ENCODE data around the gene SH3GL1. TPM values are rescaled to one million over a fixed set of nuclear protein-coding genes. Genes with fewer than 3 reads are reported as not detected.

SH3GL1 gene
- total and polyA plus RNA-seq, 7 donors, result 28.5 to 47.4 (median 33.9) TPM

DNA sequence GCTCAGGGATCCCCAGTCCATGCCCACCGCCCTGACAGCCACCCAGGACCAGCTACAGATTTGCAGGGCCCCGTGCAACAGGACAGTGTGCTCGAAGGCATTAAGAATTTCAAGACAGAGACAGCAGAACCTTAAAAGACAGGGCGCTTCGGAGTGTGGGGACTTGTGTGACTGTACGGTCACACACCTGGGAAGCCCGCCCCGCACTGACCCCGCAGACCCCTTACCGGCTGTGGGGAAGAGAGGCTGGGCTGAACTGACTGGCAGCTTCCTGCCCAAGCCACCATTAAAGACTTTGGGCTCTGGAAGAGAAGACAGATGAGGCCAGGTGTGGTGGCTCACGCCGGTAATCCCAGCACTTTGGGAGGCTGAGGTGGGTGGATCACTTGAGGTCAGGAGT is 76.1 kb downstream of the SH3GL1 start:
- no peak overlapping the region for H3K4me3 ChIP-seq
- no peak overlapping the region for H3K27ac ChIP-seq
- no peaks in the 10 kb centered on the region for H3K9me3 ChIP-seq
- peaks cover 6 to 34% (median 13%) of the 10 kb centered on the region in 3 donors for H3K27me3 ChIP-seq
- WGBS, 2 donors, result 88 to 89% methylated on average over 12 of the region's 12 CpGs
- H3K4me1 ChIP-seq, result peaks cover 0 to 25% (median 20%) of the 10 kb centered on the region in 4 donors
- intact Hi-C loops (cut with DNase I), result no loop called here
- no peak for DNase-seq
- TF ChIP-seq POLR2AphosphoS5 (IDR thresholded peaks at IDR 0.05) (no peak), POLR2A (IDR thresholded peaks at IDR 0.05) (no peak), EP300 (IDR thresholded peaks at IDR 0.05) (no peak)
- TF ChIP-seq, protein P1, sequence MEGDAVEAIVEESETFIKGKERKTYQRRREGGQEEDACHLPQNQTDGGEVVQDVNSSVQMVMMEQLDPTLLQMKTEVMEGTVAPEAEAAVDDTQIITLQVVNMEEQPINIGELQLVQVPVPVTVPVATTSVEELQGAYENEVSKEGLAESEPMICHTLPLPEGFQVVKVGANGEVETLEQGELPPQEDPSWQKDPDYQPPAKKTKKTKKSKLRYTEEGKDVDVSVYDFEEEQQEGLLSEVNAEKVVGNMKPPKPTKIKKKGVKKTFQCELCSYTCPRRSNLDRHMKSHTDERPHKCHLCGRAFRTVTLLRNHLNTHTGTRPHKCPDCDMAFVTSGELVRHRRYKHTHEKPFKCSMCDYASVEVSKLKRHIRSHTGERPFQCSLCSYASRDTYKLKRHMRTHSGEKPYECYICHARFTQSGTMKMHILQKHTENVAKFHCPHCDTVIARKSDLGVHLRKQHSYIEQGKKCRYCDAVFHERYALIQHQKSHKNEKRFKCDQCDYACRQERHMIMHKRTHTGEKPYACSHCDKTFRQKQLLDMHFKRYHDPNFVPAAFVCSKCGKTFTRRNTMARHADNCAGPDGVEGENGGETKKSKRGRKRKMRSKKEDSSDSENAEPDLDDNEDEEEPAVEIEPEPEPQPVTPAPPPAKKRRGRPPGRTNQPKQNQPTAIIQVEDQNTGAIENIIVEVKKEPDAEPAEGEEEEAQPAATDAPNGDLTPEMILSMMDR (IDR thresholded peaks at IDR 0.05), result no peak
- H3K36me3 ChIP-seq, result no peaks in the 10 kb centered on the region

DNA sequence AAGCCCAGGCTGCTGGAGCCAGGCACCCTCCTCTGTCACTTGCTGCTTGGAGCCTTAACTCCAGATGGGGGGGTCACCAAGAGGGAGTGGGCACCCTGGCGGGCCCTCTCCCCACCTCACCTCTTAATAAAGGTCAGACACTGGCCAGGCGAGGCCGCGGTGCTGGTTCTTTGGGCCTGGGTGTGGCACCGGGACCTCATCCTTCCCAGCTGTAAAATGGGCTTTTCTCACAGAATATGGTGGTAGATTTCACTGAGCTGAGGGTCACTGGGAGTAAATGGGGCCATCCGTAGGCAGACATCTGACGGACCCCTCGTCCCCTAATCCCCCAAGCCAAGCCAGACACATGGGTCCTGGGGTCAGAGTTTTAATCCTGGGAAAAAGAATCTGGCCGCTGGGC is 76.7 kb downstream of the SH3GL1 start:
- peaks cover 0 to 20% (median 17%) of the 10 kb centered on the region in 4 donors for H3K4me1 ChIP-seq
- TF ChIP-seq POLR2AphosphoS5 (IDR thresholded peaks at IDR 0.05) (no peak), EP300 (IDR thresholded peaks at IDR 0.05) (no peak), POLR2A (IDR thresholded peaks at IDR 0.05) (no peak)
- TF ChIP-seq, protein P1 (IDR thresholded peaks at IDR 0.05), result no peak
- 87 to 94% methylated on average over 9 of the region's 9 CpGs for WGBS, 2 donors

DNA sequence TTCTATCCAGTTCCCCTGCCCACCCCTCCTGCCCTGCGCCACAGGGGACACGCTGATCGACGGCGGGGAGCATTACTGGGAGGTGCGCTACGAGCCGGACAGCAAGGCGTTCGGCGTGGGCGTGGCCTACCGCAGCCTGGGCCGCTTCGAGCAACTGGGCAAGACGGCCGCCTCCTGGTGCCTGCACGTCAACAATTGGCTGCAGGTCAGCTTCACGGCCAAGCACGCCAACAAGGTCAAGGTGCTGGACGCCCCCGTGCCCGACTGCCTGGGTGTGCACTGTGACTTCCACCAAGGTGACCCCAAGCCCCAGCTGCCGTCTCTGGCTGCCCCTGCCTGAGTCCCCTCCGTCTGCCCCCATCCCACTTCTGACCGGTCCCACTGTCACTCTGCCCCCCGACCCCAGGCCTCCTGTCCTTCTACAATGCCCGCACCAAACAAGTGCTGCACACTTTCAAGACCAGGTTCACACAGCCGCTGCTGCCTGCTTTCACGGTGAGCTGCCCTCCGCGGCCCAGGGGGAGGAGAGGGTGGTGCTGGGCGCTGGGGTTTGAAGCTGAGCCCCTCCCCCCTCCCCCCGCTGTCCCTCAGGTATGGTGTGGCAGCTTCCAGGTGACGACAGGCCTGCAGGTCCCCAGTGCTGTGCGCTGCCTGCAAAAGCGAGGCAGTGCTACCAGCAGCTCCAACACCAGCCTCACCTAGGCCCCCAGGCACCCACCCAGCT is 77.2 kb downstream of the SH3GL1 start:
- DNase-seq, result no peak
- H3K36me3 ChIP-seq, result no peaks in the 10 kb centered on the region
- H3K27me3 ChIP-seq, result peaks cover 6 to 23% (median 13%) of the 10 kb centered on the region in 3 donors
- no peak overlapping the region for H3K27ac ChIP-seq
- H3K4me1 ChIP-seq, result peaks cover 0 to 15% (median 13%) of the 10 kb centered on the region in 4 donors
- H3K4me3 ChIP-seq, result no peak overlapping the region
- 51 to 80% methylated on average over 37 of the region's 37 CpGs for WGBS, 2 donors
- H3K9me3 ChIP-seq, result no peaks in the 10 kb centered on the region
- intact Hi-C loops (cut with DNase I), result no loop called here
- TF ChIP-seq, protein P1 (IDR thresholded peaks at IDR 0.05), result no peak
- TF ChIP-seq POLR2AphosphoS5 (IDR thresholded peaks at IDR 0.05), result no peak
- TF ChIP-seq POLR2A (IDR thresholded peaks at IDR 0.05), result no peak
- no peak for TF ChIP-seq EP300 (IDR thresholded peaks at IDR 0.05)

More for the DNA sequence above, 76.7 kb downstream of the SH3GL1 start:
- Histone ChIP-seq H3K27me3 (peaks cover 6 to 29% (median 13%) of the 10 kb centered on the region in 3 donors), H3K4me3 (no peak overlapping the region), H3K27ac (no peak overlapping the region), H3K9me3 (no peaks in the 10 kb centered on the region), H3K36me3 (no peaks in the 10 kb centered on the region)
- DNase-seq, result no peak
- intact Hi-C loops (cut with DNase I), result no loop called here

DNA sequence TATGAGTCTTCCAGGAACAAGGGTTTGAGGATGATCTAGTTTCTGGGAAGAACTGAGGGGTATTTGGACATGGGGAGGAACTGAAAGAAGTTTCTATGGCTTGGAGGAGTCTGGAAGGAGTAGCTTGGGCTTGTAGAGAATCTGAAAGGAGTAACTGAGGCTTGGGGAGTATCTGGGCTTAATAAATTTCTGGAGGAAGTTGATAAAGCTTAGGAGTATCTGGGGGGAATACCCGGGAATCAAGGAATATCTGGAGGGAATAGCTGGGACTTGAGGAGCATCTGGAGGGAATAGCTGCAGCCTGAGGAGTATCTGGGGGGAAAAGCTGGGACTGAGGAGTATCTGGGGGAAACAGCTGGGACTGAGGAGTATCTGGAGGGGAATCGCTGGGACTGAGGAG is 79.9 kb downstream of the SH3GL1 start:
- DNase-seq, result no peak
- 94% methylated on average over 2 of the region's 2 CpGs for WGBS, 2 donors

More for the DNA sequence above, 79.9 kb downstream of the SH3GL1 start:
- H3K9me3 ChIP-seq, result no peaks in the 10 kb centered on the region
- H3K36me3 ChIP-seq, result no peaks in the 10 kb centered on the region
- no peak for TF ChIP-seq EP300 (IDR thresholded peaks at IDR 0.05)
- TF ChIP-seq POLR2A (IDR thresholded peaks at IDR 0.05), result no peak
- TF ChIP-seq, protein P1 (IDR thresholded peaks at IDR 0.05), result no peak
- TF ChIP-seq POLR2AphosphoS5 (IDR thresholded peaks at IDR 0.05), result no peak
- no peak overlapping the region for H3K27ac ChIP-seq
- peaks cover 0 to 3% (median 0%) of the 10 kb centered on the region in 3 donors for H3K27me3 ChIP-seq
- no peak overlapping the region for H3K4me3 ChIP-seq
- intact Hi-C loops (cut with DNase I), result no loop called here
- no peaks in the 10 kb centered on the region for H3K4me1 ChIP-seq

Data from sigmoid colon (tissue), 7 donors.